GM19099 (cell line): ENCODE results near the gene CTU2.
A peak's percentile ranks its signal among the peaks of the same experiment; 100 is the strongest.

Experiments used
- POLR2A ChIP-seq: IDR thresholded peaks from 3 replicates; pipeline ENCODE4 v1.6.1; 2011; ENCODE audit warnings: low read depth; ENCODE audit not compliant: insufficient read length; ENCODE audit errors: extremely low read depth

Gene CTU2

DNA sequence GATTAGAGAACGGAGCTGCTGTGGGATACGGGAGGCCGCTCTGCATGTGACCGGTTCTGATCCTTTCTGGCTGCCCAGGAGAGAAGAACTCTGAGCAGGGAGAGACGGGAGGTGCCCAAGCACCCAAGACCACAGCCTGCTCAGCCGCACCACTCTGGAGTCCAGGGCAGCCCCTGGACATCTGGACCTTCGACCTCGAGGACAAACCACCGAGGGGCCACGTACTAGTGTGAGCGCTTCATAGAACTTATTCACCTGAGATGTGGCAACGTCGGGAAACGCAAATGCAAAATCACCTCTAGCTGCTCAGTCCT is 6.0 kb upstream of the CTU2 start:
- TF ChIP-seq POLR2A, result no peak

- peak; percentile 10 for TF ChIP-seq POLR2A
Observed at GRCh38 chr16:88700636-88701482, 5.4 kb upstream of the CTU2 start.

GRCh38 chr16:88701581-88702370 is 4.5 kb upstream of the CTU2 start:
- TF ChIP-seq POLR2A, result no peak

DNA sequence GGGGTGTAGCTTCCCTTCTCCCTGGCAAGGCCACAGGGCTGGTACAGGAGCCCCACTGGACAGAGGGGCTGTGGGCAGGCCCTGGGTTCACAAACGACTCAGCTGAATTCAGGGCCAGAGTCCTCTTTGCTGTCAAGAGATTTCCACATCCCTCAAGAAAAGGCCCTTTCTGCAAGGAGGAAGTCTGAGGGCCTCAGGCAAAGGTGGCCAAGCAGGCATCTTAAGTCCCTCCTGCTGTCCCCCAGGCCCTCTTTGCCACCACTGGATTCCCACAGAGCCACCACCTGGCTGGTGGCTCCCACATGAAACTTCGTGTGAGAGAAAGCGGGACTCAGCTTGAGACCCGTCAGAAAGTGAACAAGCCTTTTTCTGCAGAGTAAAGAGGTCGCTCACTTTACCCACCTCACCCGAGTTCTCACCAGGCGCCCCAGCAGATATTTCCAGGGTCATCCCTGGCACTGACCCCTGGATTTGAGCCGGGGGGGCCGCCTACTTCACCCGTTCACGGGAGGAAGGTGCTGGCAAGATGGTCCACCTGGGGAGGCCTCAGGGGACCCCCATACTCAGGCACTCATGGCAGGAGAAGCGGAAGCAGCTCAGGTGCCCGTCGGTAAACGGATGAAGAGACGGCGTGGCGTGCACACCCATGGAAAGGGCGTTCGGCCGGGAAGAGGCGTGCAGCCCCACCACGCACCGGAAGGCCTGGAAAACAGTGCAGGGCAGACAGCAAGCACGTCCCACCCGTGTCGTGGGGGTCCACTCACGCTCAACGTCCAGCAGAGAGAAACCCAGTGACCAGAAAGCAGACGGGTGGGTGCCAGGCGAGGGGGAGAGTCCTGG is 3.7 kb upstream of the CTU2 start:
- no peak for TF ChIP-seq POLR2A

- no peak for TF ChIP-seq POLR2A
Observed at GRCh38 chr16:88703486-88704309, 2.6 kb upstream of the CTU2 start.

- TF ChIP-seq POLR2A, result no peak
Observed at GRCh38 chr16:88705076-88705684, 1.1 kb upstream of the CTU2 start.

DNA sequence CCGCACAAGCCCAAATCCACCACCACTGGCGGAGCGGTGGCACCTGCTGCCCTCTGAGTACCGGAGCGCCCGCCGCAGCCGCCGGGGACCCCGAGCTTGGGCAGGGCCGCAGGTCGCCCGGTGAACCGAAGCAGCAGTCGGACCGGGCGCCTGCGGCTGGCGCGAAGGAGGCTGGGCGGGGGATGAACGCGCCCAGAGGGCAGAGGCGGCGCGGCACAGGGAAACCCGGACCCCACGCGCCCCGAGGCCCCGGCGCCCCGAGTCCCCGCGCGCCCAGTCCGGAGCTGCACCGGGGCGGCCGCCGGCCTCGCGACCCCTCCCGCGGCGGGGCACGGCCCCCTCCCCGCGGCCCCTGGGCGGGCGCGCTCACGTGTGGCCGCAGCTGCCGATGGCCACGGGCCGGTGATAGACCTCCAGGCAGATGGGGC is 488 bp upstream of the CTU2 start:
- TF ChIP-seq POLR2A, result no peak

- no peak for TF ChIP-seq POLR2A
Observed at GRCh38 chr16:88706965-88707826, 893 bp downstream of the CTU2 start.

DNA sequence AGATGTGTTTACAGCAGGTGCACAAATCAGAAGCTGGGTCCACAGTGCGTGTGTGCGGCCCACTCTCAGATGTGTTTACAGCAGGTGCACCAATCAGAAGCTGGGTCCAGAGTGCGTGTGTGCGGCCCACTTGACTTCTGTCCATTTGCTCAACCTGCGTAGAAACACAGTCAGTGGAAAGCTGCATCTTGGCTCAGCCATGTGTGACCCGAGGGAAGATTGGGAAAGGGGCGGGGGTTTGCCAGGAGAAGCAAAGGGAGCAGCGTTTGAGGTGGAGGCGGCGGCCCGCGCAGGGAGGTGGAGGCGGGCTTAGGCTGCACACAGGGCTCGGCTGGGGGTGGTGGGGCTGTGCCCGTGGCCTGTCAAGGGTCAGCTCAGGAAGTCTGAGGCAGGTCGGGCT is 4.3 kb downstream of the CTU2 start:
- no peak for TF ChIP-seq POLR2A

- TF ChIP-seq POLR2A, result no peak
Observed at GRCh38 chr16:88711750-88712340, 5.5 kb downstream of the CTU2 start.

GRCh38 chr16:88712362-88712979 is 6.2 kb downstream of the CTU2 start:
- no peak for TF ChIP-seq POLR2A

DNA sequence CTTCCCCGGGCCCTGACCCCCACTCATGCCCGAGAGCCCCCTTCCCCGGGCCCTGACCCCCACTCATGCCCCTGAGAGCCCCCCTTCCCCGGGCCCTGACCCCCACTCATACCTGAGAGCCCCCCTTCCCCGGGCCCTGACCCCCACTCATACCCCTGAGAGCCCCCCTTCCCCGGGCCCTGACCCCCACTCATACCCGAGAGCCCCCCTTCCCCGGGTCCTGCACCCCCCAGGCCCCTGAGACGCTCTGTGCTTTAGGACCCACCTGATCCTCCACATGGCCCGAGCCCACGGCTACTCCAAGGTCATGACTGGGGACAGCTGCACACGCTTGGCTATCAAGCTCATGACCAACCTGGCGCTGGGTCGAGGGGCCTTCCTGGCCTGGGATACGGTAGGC is 6.8 kb downstream of the CTU2 start:
- no peak for TF ChIP-seq POLR2A
